BLaER1 treated with 17β-estradiol and CSF1 and Interleukin-3, amounts not matched to agents 10 nM and 100 nM (cell line): Measurements from ENCODE around the gene ERBB4.

ENCODE experiments used
- H3K27ac ChIP-seq, 11 experiments: shearing (Covaris generic); formaldehyde crosslinking; 2 replicates each; pipeline ENCODE4 v1.8.1; 2022
- H3K27me3 ChIP-seq, 11 experiments: shearing (Covaris generic); formaldehyde crosslinking; 2 replicates each; pipeline ENCODE4 v1.8.1; 2022
- H3K36me3 ChIP-seq, 11 experiments: shearing (Covaris generic); formaldehyde crosslinking; 2 replicates each; pipeline ENCODE4 v1.8.1; 2022
- H3K4me1 ChIP-seq, 10 experiments: shearing (Covaris generic); formaldehyde crosslinking; 2 replicates each; pipeline ENCODE4 v1.8.1; 2022
- H3K4me2 ChIP-seq, 11 experiments: shearing (Covaris generic); formaldehyde crosslinking; 2 replicates each; pipeline ENCODE4 v1.8.1; 2022
- H3K4me3 ChIP-seq, 10 experiments: shearing (Covaris generic); formaldehyde crosslinking; 2 replicates each; pipeline ENCODE4 v1.8.1; 2022
- H3K9ac ChIP-seq, 11 experiments: shearing (Covaris generic); formaldehyde crosslinking; 2 replicates each; pipeline ENCODE4 v1.8.1; 2022
- H3K9me3 ChIP-seq, 11 experiments: shearing (Covaris generic); formaldehyde crosslinking; replicated peaks in 1 of 11; 2 replicates each; pipeline ENCODE4 v1.8.1; 2022
- H4K20me1 ChIP-seq, 11 experiments: shearing (Covaris generic); formaldehyde crosslinking; 2 replicates each; pipeline ENCODE4 v1.8.1; 2022
- Cebpa-rat ChIP-seq, 11 experiments: shearing (Covaris generic); IDR thresholded peaks; 2 replicates each; pipeline ENCODE4 v1.8.1; 2022

ERBB4 gene

GRCh38 chr2:211416373-211416772 is 1122.2 kb downstream of the ERBB4 start:
- H3K4me3 ChIP-seq: no peak overlapping the region
- H3K9ac ChIP-seq: no peak overlapping the region
- H4K20me1 ChIP-seq: no peaks in the 10 kb centered on the region
- H3K9me3 ChIP-seq: peaks cover 0 to 9% (median 0%) of the 10 kb centered on the region in 11 experiments; a peak in 1 of 22 replicates
- TF ChIP-seq Cebpa-rat (IDR thresholded peaks at IDR 0.05): no peak
- H3K4me2 ChIP-seq: no peak overlapping the region
- H3K27ac ChIP-seq: no peak overlapping the region
- no peaks in the 10 kb centered on the region for H3K4me1 ChIP-seq
- no peaks in the 10 kb centered on the region for H3K36me3 ChIP-seq
- H3K27me3 ChIP-seq: no peaks in the 10 kb centered on the region

DNA sequence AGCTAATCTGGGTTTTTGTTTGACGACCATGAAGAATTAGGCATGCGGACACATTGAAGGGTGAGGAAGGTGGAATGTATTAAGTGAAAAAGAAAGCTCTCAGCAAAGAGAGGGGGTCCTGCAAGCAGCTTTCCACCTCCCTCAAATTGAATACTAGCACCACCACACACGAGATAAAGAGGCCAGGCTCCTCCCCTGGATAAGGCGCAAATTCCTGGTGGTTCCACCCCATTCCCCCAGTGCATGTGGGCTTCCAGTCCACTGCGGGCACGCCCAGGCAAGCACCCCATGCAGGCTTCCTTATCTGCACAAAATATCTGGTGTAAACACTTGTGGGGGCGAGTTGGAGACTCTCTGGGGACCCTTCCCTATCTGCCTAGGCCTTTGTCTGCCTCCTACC is 1124.9 kb downstream of the ERBB4 start:
- H3K36me3 ChIP-seq: no peaks in the 10 kb centered on the region
- no peaks in the 10 kb centered on the region for H4K20me1 ChIP-seq
- H3K9ac ChIP-seq: no peak overlapping the region
- H3K4me2 ChIP-seq: no peak overlapping the region
- H3K27me3 ChIP-seq: no peaks in the 10 kb centered on the region
- H3K27ac ChIP-seq: no peak overlapping the region
- H3K4me3 ChIP-seq: no peak overlapping the region
- no peak for TF ChIP-seq Cebpa-rat (IDR thresholded peaks at IDR 0.05)
- peaks cover 0 to 9% (median 0%) of the 10 kb centered on the region in 11 experiments; a peak in 1 of 22 replicates for H3K9me3 ChIP-seq
- no peaks in the 10 kb centered on the region for H3K4me1 ChIP-seq

DNA sequence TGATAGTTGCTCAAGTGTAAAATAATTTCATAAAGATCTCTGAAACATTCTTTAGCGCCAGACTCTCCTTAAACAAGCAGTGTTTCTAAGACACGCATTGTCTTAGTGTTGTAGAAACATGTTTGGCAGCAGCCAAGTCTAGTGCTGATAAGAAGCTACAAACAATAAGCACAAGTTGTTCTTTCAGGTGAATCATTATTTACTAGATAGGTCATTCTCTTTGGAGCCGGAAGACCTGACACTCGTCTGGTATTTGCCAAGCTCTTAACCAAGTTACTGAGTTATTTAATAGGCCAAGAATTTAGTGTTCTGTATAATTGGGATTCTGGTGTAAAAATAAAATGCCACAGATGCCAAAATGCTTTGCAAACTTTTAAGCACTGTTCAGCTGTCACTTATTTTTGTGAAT is 1130.1 kb downstream of the ERBB4 start:
- H3K4me3 ChIP-seq: no peak overlapping the region
- H3K27ac ChIP-seq: no peak overlapping the region
- H3K9me3 ChIP-seq: no peaks in the 10 kb centered on the region
- no peaks in the 10 kb centered on the region for H4K20me1 ChIP-seq
- no peaks in the 10 kb centered on the region for H3K4me1 ChIP-seq
- H3K36me3 ChIP-seq: no peaks in the 10 kb centered on the region
- no peak for TF ChIP-seq Cebpa-rat (IDR thresholded peaks at IDR 0.05)
- no peak overlapping the region for H3K4me2 ChIP-seq
- H3K27me3 ChIP-seq: no peaks in the 10 kb centered on the region
- H3K9ac ChIP-seq: no peak overlapping the region

- no peak overlapping the region for H3K4me3 ChIP-seq
- H3K9ac ChIP-seq: no peak overlapping the region
- no peak overlapping the region for H3K4me2 ChIP-seq
- H3K36me3 ChIP-seq: no peaks in the 10 kb centered on the region
- H3K27me3 ChIP-seq: no peaks in the 10 kb centered on the region
- no peaks in the 10 kb centered on the region for H3K9me3 ChIP-seq
- H4K20me1 ChIP-seq: no peaks in the 10 kb centered on the region
- no peaks in the 10 kb centered on the region for H3K4me1 ChIP-seq
- H3K27ac ChIP-seq: no peak overlapping the region
- no peak for TF ChIP-seq Cebpa-rat (IDR thresholded peaks at IDR 0.05)
Observed at GRCh38 chr2:211407076-211407475, 1131.5 kb downstream of the ERBB4 start.

- H3K9me3 ChIP-seq: no peaks in the 10 kb centered on the region
- no peak overlapping the region for H3K9ac ChIP-seq
- no peak for TF ChIP-seq Cebpa-rat (IDR thresholded peaks at IDR 0.05)
- no peaks in the 10 kb centered on the region for H3K27me3 ChIP-seq
- no peaks in the 10 kb centered on the region for H4K20me1 ChIP-seq
- H3K36me3 ChIP-seq: no peaks in the 10 kb centered on the region
- no peak overlapping the region for H3K4me2 ChIP-seq
- no peak overlapping the region for H3K27ac ChIP-seq
- no peak overlapping the region for H3K4me3 ChIP-seq
- no peaks in the 10 kb centered on the region for H3K4me1 ChIP-seq
Observed at GRCh38 chr2:211405036-211405435, 1133.6 kb downstream of the ERBB4 start.

DNA sequence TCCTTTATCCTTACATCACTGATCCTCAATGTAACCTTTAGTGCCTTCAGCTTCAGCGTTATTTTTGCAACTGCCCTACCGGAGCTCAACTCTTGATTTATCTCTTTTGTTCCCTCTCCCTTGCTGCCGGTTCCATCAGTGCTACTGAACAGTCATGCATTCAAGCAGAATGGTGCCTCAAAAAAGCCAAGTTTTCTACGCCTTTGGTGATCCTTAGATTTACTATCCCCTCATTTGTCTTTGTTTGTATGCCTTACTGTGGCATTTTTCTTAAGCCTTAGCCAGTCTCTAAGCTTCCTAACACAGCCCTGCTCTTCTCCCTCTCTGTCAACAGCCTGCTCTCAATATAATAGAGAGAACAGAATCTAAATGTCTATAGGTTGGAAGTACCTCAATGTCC is 1134.5 kb downstream of the ERBB4 start:
- H3K4me1 ChIP-seq: no peaks in the 10 kb centered on the region
- no peak overlapping the region for H3K9ac ChIP-seq
- no peaks in the 10 kb centered on the region for H4K20me1 ChIP-seq
- no peaks in the 10 kb centered on the region for H3K27me3 ChIP-seq
- no peaks in the 10 kb centered on the region for H3K9me3 ChIP-seq
- no peak overlapping the region for H3K27ac ChIP-seq
- no peak overlapping the region for H3K4me2 ChIP-seq
- no peak for TF ChIP-seq Cebpa-rat (IDR thresholded peaks at IDR 0.05)
- no peaks in the 10 kb centered on the region for H3K36me3 ChIP-seq
- no peak overlapping the region for H3K4me3 ChIP-seq

DNA sequence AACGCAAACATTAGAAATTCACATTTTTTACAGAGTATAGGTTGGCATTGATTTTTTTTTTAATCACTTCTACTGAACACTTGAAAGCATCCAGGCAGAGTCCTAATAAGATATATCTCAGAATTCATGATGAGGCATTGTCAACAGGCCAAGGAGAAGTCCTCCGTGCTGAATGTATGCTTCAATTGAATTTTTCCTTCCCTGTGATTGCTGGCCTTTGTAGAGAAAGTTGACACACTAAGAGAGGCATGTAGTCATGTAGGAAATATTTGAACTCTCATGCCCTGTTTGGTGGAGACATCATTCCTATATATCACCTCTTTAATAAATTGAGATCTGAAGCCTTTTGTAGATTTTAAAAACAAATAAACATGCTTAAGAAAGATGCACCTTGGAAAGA is 1137.3 kb downstream of the ERBB4 start:
- no peaks in the 10 kb centered on the region for H4K20me1 ChIP-seq
- H3K4me2 ChIP-seq: no peak overlapping the region
- no peak for TF ChIP-seq Cebpa-rat (IDR thresholded peaks at IDR 0.05)
- H3K36me3 ChIP-seq: no peaks in the 10 kb centered on the region
- H3K9me3 ChIP-seq: no peaks in the 10 kb centered on the region
- no peak overlapping the region for H3K4me3 ChIP-seq
- H3K27me3 ChIP-seq: no peaks in the 10 kb centered on the region
- H3K9ac ChIP-seq: no peak overlapping the region
- no peak overlapping the region for H3K27ac ChIP-seq
- H3K4me1 ChIP-seq: no peaks in the 10 kb centered on the region

GRCh38 chr2:211397764-211398163 is 1140.8 kb downstream of the ERBB4 start:
- H3K4me2 ChIP-seq: no peak overlapping the region
- no peak overlapping the region for H3K4me3 ChIP-seq
- no peaks in the 10 kb centered on the region for H3K36me3 ChIP-seq
- no peaks in the 10 kb centered on the region for H3K27me3 ChIP-seq
- TF ChIP-seq Cebpa-rat (IDR thresholded peaks at IDR 0.05): no peak
- H3K9ac ChIP-seq: no peak overlapping the region
- H3K27ac ChIP-seq: no peak overlapping the region
- H4K20me1 ChIP-seq: no peaks in the 10 kb centered on the region
- H3K9me3 ChIP-seq: no peaks in the 10 kb centered on the region
- H3K4me1 ChIP-seq: no peaks in the 10 kb centered on the region

- no peaks in the 10 kb centered on the region for H3K9me3 ChIP-seq
- no peaks in the 10 kb centered on the region for H3K27me3 ChIP-seq
- no peak overlapping the region for H3K27ac ChIP-seq
- H3K4me1 ChIP-seq: no peaks in the 10 kb centered on the region
- H3K4me2 ChIP-seq: no peak overlapping the region
- TF ChIP-seq Cebpa-rat (IDR thresholded peaks at IDR 0.05): no peak
- H3K4me3 ChIP-seq: no peak overlapping the region
- H4K20me1 ChIP-seq: no peaks in the 10 kb centered on the region
- H3K36me3 ChIP-seq: no peaks in the 10 kb centered on the region
- H3K9ac ChIP-seq: no peak overlapping the region
Observed at GRCh38 chr2:211396815-211397214, 1141.8 kb downstream of the ERBB4 start.

- Histone ChIP-seq H3K9ac (no peak overlapping the region), H3K4me3 (no peak overlapping the region), H3K4me1 (no peaks in the 10 kb centered on the region), H3K36me3 (no peaks in the 10 kb centered on the region), H3K27ac (no peak overlapping the region), H4K20me1 (no peaks in the 10 kb centered on the region), H3K27me3 (no peaks in the 10 kb centered on the region), H3K9me3 (no peaks in the 10 kb centered on the region), H3K4me2 (no peak overlapping the region)
- no peak for TF ChIP-seq Cebpa-rat (IDR thresholded peaks at IDR 0.05)
Observed at GRCh38 chr2:211391189-211391567, 1147.4 kb downstream of the ERBB4 start.
